B cell (primary cell): ENCODE results near the gene BMAL1. TPM values are rescaled to one million over a fixed set of nuclear protein-coding genes. Genes with fewer than 3 reads are reported as not detected.

Experiments used
- ATAC-seq: fragments of 200-7000 bp; cut with Tn5 transposase; one replicate; pipeline ENCODE4 v1.10.0; 2021; ENCODE audit warnings: low read depth, mild to moderate bottlenecking, moderate number of reproducible peaks, moderate library complexity
- CTCF ChIA-PET: fragments of 350-600 bp; sonication (Branson Sonifier 250); formaldehyde crosslinking; loops from one replicate; lab custom pipeline; 2021; ENCODE audit warnings: antibody characterized with exemption, inconsistent platforms; lab: Charles Lee
- POLR2A ChIA-PET: fragments of 350-600 bp; sonication (Branson Sonifier 250); formaldehyde crosslinking; loops from one replicate; lab custom pipeline; 2021; ENCODE audit warnings: antibody characterized with exemption; lab: Charles Lee
- DNase-seq: peaks from one replicate; pipeline ENCODE4 v3.0.0; 2013
- H2AFZ ChIP-seq: 2 replicates; pipeline ENCODE4 v1.6.1; 2012; ENCODE audit warnings: mild to moderate bottlenecking, low read depth, low read length; ENCODE audit not compliant: insufficient read depth, poor library complexity, severe bottlenecking
- H3K27ac ChIP-seq, 2 donors: 1 replicate in 1 of 2; 2 replicates in 1 of 2; pipeline ENCODE4 v1.5.1; 2012 to 2013; ENCODE audit warnings: low read length in 2 of 2, mild to moderate bottlenecking in 2 of 2, moderate library complexity in 1 of 2
- H3K27me3 ChIP-seq, 4 experiments: fragments of 200-600 bp in 1 of 4; sonication (generic) in 1 of 4; replicated peaks in 1 of 4; 1 replicate in 2 of 4; 2 replicates in 2 of 4; pipeline versions ENCODE4 v1.6.1 to v1.7.0; 2013 to 2016; ENCODE audit warnings: low read length in 3 of 4, mild to moderate bottlenecking in 2 of 4, mixed read lengths in 1 of 4, moderate library complexity in 1 of 4; ENCODE audit not compliant: insufficient read depth in 4 of 4, control insufficient read depth in 3 of 4; ENCODE audit errors: control extremely low read depth in 1 of 4
- H3K36me3 ChIP-seq, 2 experiments: replicated peaks in 1 of 2; 1 replicate in 1 of 2; 2 replicates in 1 of 2; pipeline versions ENCODE4 v1.6.1 to v1.7.1; 2013; ENCODE audit warnings: low read length in 1 of 2; ENCODE audit not compliant: insufficient read depth in 2 of 2, control insufficient read depth in 1 of 2; ENCODE audit errors: control extremely low read depth in 1 of 2, extremely low read depth in 1 of 2
- H3K4me1 ChIP-seq, 2 donors: fragments of 200-600 bp in 1 of 2; sonication (generic) in 1 of 2; 1 replicate in 1 of 2; 2 replicates in 1 of 2; pipeline versions ENCODE4 v1.5.1 to v1.6.1; 2013 to 2017; ENCODE audit warnings: low read length in 2 of 2; ENCODE audit not compliant: control insufficient read depth in 2 of 2, insufficient read depth in 2 of 2
- H3K4me2 ChIP-seq: replicated peaks from 2 replicates; pipeline ENCODE3; 2012; ENCODE audit warnings: mild to moderate bottlenecking, low read depth, low read length; ENCODE audit not compliant: poor library complexity, severe bottlenecking
- H3K4me3 ChIP-seq, 5 experiments: fragments of 200-600 bp in 1 of 5; sonication (generic) in 1 of 5; 1 replicate in 3 of 5; 2 replicates in 2 of 5; pipeline versions ENCODE4 v1.5.1 to v1.7.0; 2011 to 2016; ENCODE audit warnings: low read length in 4 of 5, mild to moderate bottlenecking in 4 of 5, low read depth in 2 of 5, control low read depth in 1 of 5, moderate library complexity in 1 of 5; ENCODE audit not compliant: insufficient read depth in 1 of 5; ENCODE audit errors: control extremely low read depth in 1 of 5, extremely low read depth in 1 of 5
- H3K79me2 ChIP-seq: fragments of 200-600 bp; sonication (generic); one replicate; pipeline ENCODE4 v1.6.0; 2016; ENCODE audit warnings: low read length; ENCODE audit not compliant: control insufficient read depth, insufficient read depth
- H3K9ac ChIP-seq: fragments of 200-600 bp; sonication (generic); 2 replicates; pipeline ENCODE4 v1.6.1; 2017; ENCODE audit warnings: mild to moderate bottlenecking, low read length, moderate library complexity
- H3K9me3 ChIP-seq, 3 donors: one replicate each; pipeline versions ENCODE4 v1.6.1 to v1.7.1; 2013; ENCODE audit warnings: low read length in 2 of 3; ENCODE audit not compliant: control insufficient read depth in 2 of 3, insufficient read depth in 1 of 3; ENCODE audit errors: control extremely low read depth in 1 of 3
- H4K20me1 ChIP-seq: 2 replicates; pipeline ENCODE4 v1.6.0; 2012; ENCODE audit warnings: mild to moderate bottlenecking, low read length; ENCODE audit not compliant: insufficient read depth, control insufficient read depth, poor library complexity, severe bottlenecking
- H3K27ac Mint-ChIP-seq: one replicate; pipeline ENCODE4 v1.8.0; 2021; ENCODE audit warnings: mixed read lengths
- H3K27me3 Mint-ChIP-seq: one replicate; pipeline ENCODE4 v1.8.0; 2021; ENCODE audit warnings: mixed read lengths
- H3K4me1 Mint-ChIP-seq: one replicate; pipeline ENCODE4 v1.8.0; 2021; ENCODE audit warnings: mixed read lengths
- H3K4me3 Mint-ChIP-seq: one replicate; pipeline ENCODE4 v1.8.0; 2021; ENCODE audit warnings: mixed read lengths
- H3K9me3 Mint-ChIP-seq: one replicate; pipeline ENCODE4 v1.8.0; 2022; ENCODE audit warnings: mixed read lengths; ENCODE audit not compliant: insufficient read depth
- CTCF ChIP-seq: fragments of 200-600 bp; IDR thresholded peaks from one replicate; pipeline ENCODE4 v1.8.0; 2022; ENCODE audit warnings: antibody characterized with exemption, mild to moderate bottlenecking
- EZH2 ChIP-seq: IDR thresholded peaks from 2 replicates; pipeline ENCODE4 v1.6.1; 2012; ENCODE audit warnings: borderline replicate concordance, low read depth, mild to moderate bottlenecking, moderate library complexity, low read length; ENCODE audit not compliant: insufficient read depth, poor library complexity, severe bottlenecking
- WGBS: methylation state at CpG from one replicate; pipeline ENCODE4 v1.1.5; 2013; ENCODE audit warnings: missing lambda C conversion rate; ENCODE audit not compliant: insufficient coverage; 5-methylcytosine and 5-hydroxymethylcytosine counted together
- intact Hi-C: fragments of 100-400 bp; cut with micrococcal nuclease; formaldehyde crosslinking; loops from one replicate; pipeline ENCODE4 v1.10.0; 2022
- polyA plus RNA-seq: library from polyadenylated mRNA; depleted of rRNA; stranded (reverse); fragments of >200 nt; gene quantifications from 2 replicates; pipeline ENCODE4 v1.2.3, GENCODE V29; 2012
- total RNA-seq, 2 donors: library from RNA; stranded (reverse); fragments of 120-200 nt in 1 of 2; gene quantifications; 1 replicate in 1 of 2; 2 replicates in 1 of 2; pipeline versions ENCODE4 v1.2.3 to v1.2.4, GENCODE V29; 2013 to 2022

The BMAL1 gene
- total and polyA plus RNA-seq, 2 donors (not counting 1 experiment from before 2014, with no cell fraction given): 8.6 to 39.1 TPM

GRCh38 chr11:13289081-13289480, 11.5 kb downstream of the BMAL1 start:
- H3K9ac ChIP-seq: no peak overlapping the region
- no peak for ATAC-seq
- peaks cover 61% of the 10 kb centered on the region for H3K79me2 ChIP-seq
- no peak overlapping the region for H3K4me2 ChIP-seq
- DNase-seq: no peak
- no peaks in the 10 kb centered on the region for H3K27me3 ChIP-seq
- Mint-ChIP-seq H3K27me3 (no peaks in the 10 kb centered on the region), H3K9me3 (no peaks in the 10 kb centered on the region), H3K27ac (no peak overlapping the region), H3K4me3 (no peak overlapping the region), H3K4me1 (peaks cover 27% of the 10 kb centered on the region)
- no CpG with 5 or more reads among the region's 1 CpG for WGBS
- no peak for TF ChIP-seq EZH2
- TF ChIP-seq CTCF: no peak
- H3K36me3 ChIP-seq: no peaks in the 10 kb centered on the region
- H3K4me3 ChIP-seq: no peak overlapping the region
- ChIA-PET CTCF (no interaction called here), POLR2A (no interaction called here)
- no peak overlapping the region for H3K27ac ChIP-seq
- peaks cover 38% of the 10 kb centered on the region for H4K20me1 ChIP-seq
- no peak overlapping the region for H2AFZ ChIP-seq
- no peaks in the 10 kb centered on the region for H3K4me1 ChIP-seq
- intact Hi-C loops: no loop called here
- H3K9me3 ChIP-seq: no peaks in the 10 kb centered on the region

GRCh38 chr11:13290221-13290980, 12.8 kb downstream of the BMAL1 start:
- TF ChIP-seq EZH2 (no peak), CTCF (no peak)
- H3K79me2 ChIP-seq: peaks cover 66% of the 10 kb centered on the region
- no peaks in the 10 kb centered on the region for H3K9me3 Mint-ChIP-seq
- H3K4me2 ChIP-seq: no peak overlapping the region
- H3K4me3 ChIP-seq: no peak overlapping the region
- H3K4me1 Mint-ChIP-seq: peaks cover 38% of the 10 kb centered on the region
- intact Hi-C loops: no loop called here
- H3K9ac ChIP-seq: no peak overlapping the region
- no peak overlapping the region for H3K4me3 Mint-ChIP-seq
- H2AFZ ChIP-seq: no peak overlapping the region
- ATAC-seq (no peak), DNase-seq (no peak)
- 92% methylated on average over 4 of the region's 5 CpGs for WGBS
- H3K27me3 Mint-ChIP-seq: no peaks in the 10 kb centered on the region
- H3K4me1 ChIP-seq: no peaks in the 10 kb centered on the region
- ChIA-PET POLR2A (no interaction called here), CTCF (no interaction called here)
- no peak overlapping the region for H3K27ac ChIP-seq
- no peak overlapping the region for H3K27ac Mint-ChIP-seq
- H3K36me3 ChIP-seq: no peaks in the 10 kb centered on the region
- no peaks in the 10 kb centered on the region for H3K27me3 ChIP-seq
- H4K20me1 ChIP-seq: peaks cover 43% of the 10 kb centered on the region
- H3K9me3 ChIP-seq: no peaks in the 10 kb centered on the region
